Activated T-cell treated with anti-CD3 and anti-CD28 coated beads for 48 hours (primary cell): ENCODE measurements around the gene ISYNA1.

ENCODE experiments used
- DNase-seq: peaks from one replicate; pipeline ENCODE4 v3.0.0-alpha.2; 2020; ENCODE audit warnings: low read depth

Gene ISYNA1

DNA sequence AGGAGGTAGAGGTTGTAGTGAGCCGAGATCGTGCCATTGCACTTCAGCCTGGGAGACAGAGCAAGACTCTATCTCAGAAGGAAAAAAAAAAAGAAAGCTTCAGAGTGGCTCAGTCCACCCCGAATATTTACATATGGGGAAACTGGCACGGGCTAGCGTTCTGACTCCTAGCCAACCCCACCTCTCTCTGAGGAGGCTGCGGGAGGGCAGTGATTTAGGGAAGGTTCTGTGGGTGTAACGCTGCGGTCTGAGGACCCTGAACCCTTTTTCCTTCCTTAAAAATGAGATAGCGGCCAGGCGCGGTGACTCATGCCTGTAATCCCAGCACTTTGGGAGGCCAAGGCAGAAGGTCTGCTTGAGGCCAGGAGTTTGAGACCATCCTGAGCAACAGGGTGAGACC lies 45.5 kb downstream of the ISYNA1 start:
- DNase-seq, result no peak

DNA sequence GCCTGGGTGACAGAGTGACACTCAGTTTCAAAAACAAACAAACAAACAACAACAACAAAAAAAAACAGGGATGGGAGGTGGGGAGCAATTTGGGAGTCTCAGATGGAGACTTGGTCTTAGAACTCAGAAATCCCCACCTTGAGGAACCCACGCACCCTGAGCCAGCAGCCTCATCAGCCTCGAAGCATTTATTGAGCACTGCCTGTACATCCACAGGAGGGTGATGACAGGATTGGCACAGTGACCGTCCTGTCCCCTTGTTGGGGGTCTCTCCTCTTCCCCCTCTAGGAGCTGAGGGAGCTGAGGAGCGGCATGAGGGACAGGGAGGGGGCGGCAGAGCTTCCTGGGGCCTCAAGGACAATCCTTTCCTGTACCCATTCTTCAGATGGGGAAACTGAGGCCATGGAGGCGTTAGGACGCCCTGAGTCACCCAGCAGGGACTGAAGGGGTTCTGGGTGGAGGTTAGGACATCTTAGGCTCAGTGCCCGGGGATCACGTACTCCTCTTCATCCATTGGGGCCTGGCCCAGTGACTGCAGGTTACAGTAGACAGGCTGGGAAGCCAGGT lies 46.3 kb downstream of the ISYNA1 start:
- no peak for DNase-seq

DNA sequence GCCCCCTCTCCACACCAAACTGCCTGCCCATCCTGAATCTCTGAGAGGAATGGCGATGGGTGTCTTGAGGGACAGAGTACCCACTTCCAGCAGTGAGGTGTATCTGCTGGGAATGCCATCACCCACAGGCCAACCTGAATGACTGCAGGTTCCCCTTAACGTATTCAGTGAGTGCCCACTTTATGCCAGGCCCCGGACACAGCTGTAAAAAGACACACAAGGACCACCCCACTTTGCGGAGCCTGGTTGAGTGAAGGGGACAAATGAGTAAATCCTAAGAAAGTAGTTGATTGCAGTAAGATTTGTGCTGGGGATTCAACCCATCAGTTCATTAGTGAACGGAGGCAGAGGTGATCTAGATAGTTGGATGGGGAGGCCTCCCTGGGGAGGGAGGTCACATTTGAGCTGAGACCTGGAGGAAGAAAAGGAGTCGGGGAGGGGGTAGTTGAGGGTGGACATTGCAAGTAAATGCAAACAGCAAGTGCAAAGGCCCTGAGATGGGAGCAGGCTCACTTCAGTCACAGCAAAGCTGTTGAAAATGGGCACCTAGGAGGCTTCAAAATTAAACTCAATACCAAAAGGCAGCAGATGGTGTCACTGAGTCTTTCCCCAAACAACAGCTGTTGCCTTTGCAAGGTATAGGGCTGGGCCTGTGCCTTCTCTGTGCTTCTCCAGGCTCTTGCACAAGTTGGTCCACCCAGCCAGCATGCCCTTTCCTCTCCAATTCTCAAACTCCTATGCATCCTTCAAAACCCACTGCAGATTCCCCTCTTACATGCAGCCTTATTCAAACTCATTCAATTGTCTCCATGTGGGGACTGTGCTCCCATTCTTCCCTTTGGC lies 47.6 kb downstream of the ISYNA1 start:
- DNase-seq, result no peak

DNA sequence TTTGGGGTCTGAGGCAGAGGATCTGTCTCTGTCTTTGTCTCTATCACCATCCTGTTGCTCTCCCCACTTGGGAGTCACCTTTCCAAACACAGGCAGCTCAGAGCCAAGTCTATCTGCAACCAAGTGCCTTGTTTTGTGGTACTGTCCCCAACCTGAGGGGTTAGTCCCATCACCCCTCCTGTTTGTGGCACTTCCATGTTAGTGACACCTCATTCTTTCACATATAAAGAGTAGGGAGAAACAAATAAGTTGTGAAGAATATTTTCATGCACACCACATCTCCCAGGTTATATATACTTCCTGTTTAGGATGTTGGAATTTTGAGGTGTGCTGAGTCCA lies 48.2 kb downstream of the ISYNA1 start:
- no peak for DNase-seq

DNA sequence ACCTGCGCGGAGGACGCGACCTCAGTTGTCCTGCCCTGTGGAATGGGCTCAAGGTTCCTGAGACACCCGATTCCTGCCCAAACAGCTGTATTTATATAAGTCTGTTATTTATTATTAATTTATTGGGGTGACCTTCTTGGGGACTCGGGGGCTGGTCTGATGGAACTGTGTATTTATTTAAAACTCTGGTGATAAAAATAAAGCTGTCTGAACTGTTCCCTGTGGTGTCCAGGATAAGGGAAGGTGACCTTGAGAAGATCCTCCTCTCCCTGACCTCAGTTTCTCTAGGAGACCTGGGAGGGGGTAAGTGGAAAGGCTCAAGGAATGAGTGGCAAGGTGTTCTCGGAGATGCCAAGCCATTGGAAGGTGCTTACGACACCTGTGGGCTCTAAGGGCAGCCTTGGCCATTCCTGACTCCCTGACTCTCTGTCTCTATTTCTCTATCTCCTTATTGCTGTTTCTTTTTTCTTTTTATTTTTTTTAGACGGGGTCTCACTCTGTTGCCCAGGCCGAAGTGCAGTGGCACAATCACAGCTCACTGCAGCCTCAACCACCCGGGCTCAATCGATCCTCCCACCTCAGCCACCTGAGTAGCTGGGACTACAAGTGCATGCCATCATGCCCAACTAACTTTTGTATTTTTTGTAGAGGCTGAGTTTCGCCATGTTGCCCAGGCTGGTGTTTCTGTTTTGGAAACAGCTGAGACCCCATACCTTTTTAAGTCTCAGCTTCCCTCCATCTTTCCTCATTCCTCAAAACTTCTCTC lies 48.8 kb downstream of the ISYNA1 start:
- no peak for DNase-seq

DNA sequence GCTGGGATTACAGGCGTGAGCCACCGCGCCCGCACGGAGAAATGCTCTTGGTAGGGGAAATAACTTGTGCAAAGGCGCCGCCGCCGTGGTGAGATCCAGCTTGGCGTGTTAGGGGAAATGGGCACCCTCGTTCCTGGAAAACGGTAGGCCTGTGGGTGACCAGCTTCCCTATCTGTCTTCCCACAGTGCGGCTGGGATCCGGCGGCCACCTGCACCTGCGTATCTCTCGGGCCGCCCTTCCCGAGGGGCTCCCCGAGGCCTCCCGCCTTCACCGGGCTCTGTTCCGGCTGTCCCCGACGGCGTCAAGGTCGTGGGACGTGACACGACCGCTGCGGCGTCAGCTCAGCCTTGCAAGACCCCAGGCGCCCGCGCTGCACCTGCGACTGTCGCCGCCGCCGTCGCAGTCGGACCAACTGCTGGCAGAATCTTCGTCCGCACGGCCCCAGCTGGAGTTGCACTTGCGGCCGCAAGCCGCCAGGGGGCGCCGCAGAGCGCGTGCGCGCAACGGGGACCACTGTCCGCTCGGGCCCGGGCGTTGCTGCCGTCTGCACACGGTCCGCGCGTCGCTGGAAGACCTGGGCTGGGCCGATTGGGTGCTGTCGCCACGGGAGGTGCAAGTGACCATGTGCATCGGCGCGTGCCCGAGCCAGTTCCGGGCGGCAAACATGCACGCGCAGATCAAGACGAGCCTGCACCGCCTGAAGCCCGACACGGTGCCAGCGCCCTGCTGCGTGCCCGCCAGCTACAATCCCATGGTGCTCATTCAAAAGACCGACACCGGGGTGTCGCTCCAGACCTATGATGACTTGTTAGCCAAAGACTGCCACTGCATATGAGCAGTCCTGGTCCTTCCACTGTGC lies 49.6 kb downstream of the ISYNA1 start:
- DNase-seq, result peak; percentile 89

DNA sequence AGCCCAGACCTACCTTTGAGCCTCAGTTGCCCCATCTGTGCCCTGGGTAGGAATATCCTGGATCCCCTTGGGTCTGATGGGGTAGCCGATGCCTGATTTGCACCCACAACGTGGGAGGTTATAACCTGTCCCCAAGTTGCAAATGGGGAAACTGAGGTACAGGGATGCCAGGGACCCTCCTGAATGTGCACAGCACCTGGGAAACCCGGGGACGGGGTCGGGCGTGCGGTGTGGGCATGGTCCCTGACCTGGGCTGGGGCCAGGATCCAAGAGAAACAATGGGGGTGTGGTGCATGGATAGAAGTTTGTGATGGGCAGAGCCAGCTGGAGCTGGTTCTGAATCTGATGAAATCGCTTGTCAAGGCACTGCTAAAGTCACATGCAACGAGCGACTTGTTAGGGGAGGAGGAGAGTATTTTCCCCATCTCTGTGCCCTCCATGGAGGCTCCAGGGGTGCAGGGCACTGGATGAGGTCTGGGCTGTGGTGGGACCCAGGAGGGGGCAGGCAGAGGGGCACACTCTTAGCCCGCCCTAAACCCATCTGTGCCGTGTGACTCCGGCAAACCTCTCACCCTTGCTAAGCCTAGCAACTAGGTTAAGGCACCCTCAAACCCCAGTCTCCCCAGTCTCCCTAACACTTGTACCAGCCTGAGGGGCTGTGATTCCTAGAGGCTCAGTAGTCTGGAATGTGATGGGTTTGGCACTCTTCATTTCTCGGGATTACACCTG lies 51.2 kb downstream of the ISYNA1 start:
- DNase-seq, result no peak

DNA sequence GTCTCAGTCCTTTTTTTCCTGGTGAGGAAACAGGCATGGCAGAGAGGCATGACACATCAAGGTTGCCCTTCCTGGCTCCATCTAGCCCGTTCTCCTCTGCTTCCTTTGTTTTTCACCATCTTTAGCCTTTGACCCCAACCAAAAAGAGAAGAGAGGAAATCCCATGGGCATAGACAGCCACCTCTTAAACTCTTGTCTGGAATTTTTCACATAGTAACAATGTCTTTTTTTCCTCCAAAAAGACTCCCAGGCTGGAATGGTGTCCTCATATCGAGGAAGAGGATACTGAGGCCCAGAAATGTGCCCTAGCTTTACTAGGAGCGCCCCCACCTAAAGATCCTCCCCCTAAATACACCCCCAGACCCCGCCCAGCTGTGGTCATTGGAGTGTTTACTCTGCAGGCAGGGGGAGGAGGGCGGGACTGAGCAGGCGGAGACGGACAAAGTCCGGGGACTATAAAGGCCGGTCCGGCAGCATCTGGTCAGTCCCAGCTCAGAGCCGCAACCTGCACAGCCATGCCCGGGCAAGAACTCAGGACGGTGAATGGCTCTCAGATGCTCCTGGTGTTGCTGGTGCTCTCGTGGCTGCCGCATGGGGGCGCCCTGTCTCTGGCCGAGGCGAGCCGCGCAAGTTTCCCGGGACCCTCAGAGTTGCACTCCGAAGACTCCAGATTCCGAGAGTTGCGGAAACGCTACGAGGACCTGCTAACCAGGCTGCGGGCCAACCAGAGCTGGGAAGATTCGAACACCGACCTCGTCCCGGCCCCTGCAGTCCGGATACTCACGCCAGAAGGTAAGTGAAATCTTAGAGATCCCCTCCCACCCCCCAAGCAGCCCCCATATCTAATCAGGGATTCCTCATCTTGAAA lies 52.0 kb downstream of the ISYNA1 start, which contains the start of gene GDF15:
GDF15 (plus strand) TSS at position 484 of the 868 bp plus-strand sequence; CDS start at position 516, 32 bp downstream.
- DNase-seq, result peak; percentile 40

DNA sequence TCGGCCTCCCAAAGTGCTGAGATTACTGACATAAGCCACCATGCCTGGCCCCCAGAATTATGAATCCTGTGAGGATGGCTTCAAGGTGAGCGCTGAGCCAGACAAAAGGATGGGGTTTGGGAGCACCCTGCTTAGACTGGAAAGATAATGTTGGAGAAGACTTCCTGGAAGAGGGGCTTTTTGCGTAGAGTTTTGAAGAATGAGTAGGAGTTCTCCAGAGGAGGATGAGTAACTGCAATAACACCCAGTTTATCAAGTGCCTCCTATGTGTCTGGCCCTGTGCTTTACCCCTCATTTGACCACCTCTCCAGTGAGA lies 52.6 kb downstream of the ISYNA1 start:
- no peak for DNase-seq

DNA sequence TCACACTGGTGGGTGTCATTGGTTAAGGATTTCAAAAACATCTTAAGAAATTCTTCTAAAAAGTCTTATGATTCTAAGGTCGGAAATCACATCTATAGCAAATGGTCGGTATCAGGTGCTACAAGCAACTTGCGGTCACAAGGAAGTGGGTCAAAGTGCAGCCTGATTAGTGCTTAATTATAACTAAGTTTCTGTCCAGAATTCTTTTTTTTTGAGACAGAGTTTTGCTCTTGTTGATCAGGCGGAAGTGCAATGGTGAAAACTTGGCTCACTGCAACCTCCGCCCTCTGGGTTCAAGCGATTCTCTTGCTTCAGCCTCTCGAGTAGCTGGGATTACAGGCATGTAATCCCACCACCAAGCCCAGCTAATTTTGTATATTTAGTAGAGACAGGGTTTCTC lies 53.2 kb downstream of the ISYNA1 start:
- DNase-seq, result no peak
